ENCODE data around the gene CPNE8.

DNA sequence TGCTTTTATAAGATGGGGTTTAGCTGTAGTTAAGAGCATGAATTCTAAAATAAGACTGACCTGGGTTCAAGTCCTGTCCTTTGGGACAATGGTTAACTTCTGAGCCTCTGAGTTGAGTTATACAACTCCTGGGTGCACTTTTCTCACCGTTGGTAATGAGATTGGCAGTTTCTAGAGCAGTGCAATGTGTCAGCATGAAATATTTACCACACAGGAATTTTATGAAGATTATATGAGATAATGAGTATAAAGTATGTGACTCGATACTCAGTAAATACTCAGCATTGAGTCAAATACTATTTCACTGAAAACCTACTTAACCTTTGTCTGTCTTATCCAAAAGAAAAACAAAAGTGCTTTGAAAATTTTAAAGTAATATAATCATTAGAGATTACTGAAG, 214.2 kb downstream of the CPNE8 start:
- TF ChIP-seq, protein P1, sequence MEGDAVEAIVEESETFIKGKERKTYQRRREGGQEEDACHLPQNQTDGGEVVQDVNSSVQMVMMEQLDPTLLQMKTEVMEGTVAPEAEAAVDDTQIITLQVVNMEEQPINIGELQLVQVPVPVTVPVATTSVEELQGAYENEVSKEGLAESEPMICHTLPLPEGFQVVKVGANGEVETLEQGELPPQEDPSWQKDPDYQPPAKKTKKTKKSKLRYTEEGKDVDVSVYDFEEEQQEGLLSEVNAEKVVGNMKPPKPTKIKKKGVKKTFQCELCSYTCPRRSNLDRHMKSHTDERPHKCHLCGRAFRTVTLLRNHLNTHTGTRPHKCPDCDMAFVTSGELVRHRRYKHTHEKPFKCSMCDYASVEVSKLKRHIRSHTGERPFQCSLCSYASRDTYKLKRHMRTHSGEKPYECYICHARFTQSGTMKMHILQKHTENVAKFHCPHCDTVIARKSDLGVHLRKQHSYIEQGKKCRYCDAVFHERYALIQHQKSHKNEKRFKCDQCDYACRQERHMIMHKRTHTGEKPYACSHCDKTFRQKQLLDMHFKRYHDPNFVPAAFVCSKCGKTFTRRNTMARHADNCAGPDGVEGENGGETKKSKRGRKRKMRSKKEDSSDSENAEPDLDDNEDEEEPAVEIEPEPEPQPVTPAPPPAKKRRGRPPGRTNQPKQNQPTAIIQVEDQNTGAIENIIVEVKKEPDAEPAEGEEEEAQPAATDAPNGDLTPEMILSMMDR (IDR thresholded peaks at IDR 0.05) = no peak
- no peak for TF ChIP-seq POLR2A (IDR thresholded peaks at IDR 0.05)
